Measurements from ENCODE around the gene TPRKB.

DNA sequence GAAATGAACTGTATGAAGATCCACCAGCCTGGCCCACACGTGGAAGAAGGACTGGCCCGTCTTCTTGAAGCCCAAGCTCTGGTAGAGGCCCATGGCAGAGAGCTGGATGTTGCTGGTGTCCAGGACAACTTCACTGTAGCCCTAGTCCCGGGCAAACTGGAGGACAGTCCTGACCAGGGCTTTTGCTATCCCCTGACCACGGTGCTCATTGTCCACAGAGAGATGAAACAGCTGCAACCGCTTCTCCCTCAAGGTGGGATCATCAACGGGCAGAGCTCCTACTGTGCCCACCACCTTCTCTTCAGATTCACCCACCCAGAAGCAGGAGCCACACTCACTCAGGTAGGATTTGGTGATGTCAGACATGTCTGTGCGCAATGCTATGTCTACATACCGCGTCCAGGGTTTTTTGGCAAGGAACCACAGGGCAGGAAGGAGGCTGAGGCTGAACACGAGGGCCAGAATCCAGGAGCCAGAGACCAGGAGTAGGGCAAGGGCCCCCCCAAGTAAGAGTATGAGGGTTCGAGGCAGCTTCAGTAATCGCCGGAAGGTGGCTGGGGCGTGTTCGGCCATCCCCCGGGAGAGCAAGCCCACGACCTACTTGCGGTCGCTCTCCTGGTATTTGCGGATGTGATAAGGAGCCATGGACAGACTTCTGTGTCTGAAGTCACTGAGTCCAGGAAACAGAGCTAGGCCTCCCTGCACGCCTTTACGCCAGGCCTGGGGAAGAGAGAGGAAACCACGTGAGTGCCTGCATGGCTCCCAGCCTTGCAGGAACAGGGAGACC, 36.3 kb downstream of the TPRKB start:
- TF ChIP-seq EP300 (IDR thresholded peaks at IDR 0.05), result no peak
- TF ChIP-seq, protein P1, sequence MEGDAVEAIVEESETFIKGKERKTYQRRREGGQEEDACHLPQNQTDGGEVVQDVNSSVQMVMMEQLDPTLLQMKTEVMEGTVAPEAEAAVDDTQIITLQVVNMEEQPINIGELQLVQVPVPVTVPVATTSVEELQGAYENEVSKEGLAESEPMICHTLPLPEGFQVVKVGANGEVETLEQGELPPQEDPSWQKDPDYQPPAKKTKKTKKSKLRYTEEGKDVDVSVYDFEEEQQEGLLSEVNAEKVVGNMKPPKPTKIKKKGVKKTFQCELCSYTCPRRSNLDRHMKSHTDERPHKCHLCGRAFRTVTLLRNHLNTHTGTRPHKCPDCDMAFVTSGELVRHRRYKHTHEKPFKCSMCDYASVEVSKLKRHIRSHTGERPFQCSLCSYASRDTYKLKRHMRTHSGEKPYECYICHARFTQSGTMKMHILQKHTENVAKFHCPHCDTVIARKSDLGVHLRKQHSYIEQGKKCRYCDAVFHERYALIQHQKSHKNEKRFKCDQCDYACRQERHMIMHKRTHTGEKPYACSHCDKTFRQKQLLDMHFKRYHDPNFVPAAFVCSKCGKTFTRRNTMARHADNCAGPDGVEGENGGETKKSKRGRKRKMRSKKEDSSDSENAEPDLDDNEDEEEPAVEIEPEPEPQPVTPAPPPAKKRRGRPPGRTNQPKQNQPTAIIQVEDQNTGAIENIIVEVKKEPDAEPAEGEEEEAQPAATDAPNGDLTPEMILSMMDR (IDR thresholded peaks at IDR 0.05), result no peak

All from stomach (tissue), 4 donors.